ENCODE results near the gene DNAJC10.

Gene DNAJC10

GRCh38 chr2:182784777-182785176, 68.7 kb downstream of the DNAJC10 start:
- DNase-seq (ENCODE audit: low spot score): peak; percentile 15

- no peak for DNase-seq (ENCODE audit: low spot score)
Observed at GRCh38 chr2:182792441-182792840, 76.4 kb downstream of the DNAJC10 start.

- DNase-seq (ENCODE audit: low spot score): no peak
Observed at GRCh38 chr2:182798736-182799135, 82.7 kb downstream of the DNAJC10 start.

- DNase-seq (ENCODE audit: low spot score): no peak
Observed at GRCh38 chr2:182804128-182804527, 88.1 kb downstream of the DNAJC10 start.

GRCh38 chr2:182807319-182807718, 91.3 kb downstream of the DNAJC10 start:
- DNase-seq (ENCODE audit: low spot score): no peak

GRCh38 chr2:182810087-182810486, 94.0 kb downstream of the DNAJC10 start:
- no peak for DNase-seq (ENCODE audit: low spot score)

GRCh38 chr2:182814380-182814779, 98.3 kb downstream of the DNAJC10 start:
- no peak for DNase-seq (ENCODE audit: low spot score)

- no peak for DNase-seq (ENCODE audit: low spot score)
Observed at GRCh38 chr2:182814804-182815203, 98.7 kb downstream of the DNAJC10 start.

GRCh38 chr2:182816866-182817265, 100.8 kb downstream of the DNAJC10 start:
- DNase-seq (ENCODE audit: low spot score): no peak

GRCh38 chr2:182817558-182817957, 101.5 kb downstream of the DNAJC10 start:
- DNase-seq (ENCODE audit: low spot score): no peak

GRCh38 chr2:182818501-182818900, 102.4 kb downstream of the DNAJC10 start:
- no peak for DNase-seq (ENCODE audit: low spot score)

- no peak for DNase-seq (ENCODE audit: low spot score)
Observed at GRCh38 chr2:182818925-182819324, 102.9 kb downstream of the DNAJC10 start.

- no peak for DNase-seq (ENCODE audit: low spot score)
Observed at GRCh38 chr2:182819412-182819811, 103.4 kb downstream of the DNAJC10 start.

GRCh38 chr2:182821182-182821581, 105.1 kb downstream of the DNAJC10 start:
- DNase-seq (ENCODE audit: low spot score): no peak

GRCh38 chr2:182822733-182823132, 106.7 kb downstream of the DNAJC10 start:
- DNase-seq (ENCODE audit: low spot score): no peak

GRCh38 chr2:182824056-182824766, 108.2 kb downstream of the DNAJC10 start:
- no peak for DNase-seq (ENCODE audit: low spot score)

GRCh38 chr2:182824767-182825158, 108.7 kb downstream of the DNAJC10 start:
- no peak for DNase-seq (ENCODE audit: low spot score)

- no peak for DNase-seq (ENCODE audit: low spot score)
Observed at GRCh38 chr2:182826064-182826463, 110.0 kb downstream of the DNAJC10 start.

GRCh38 chr2:182826496-182826895, 110.4 kb downstream of the DNAJC10 start:
- no peak for DNase-seq (ENCODE audit: low spot score)

GRCh38 chr2:182827182-182827879, 111.3 kb downstream of the DNAJC10 start:
- no peak for DNase-seq (ENCODE audit: low spot score)

- DNase-seq (ENCODE audit: low spot score): no peak
Observed at GRCh38 chr2:182831101-182831500, 115.0 kb downstream of the DNAJC10 start.

GRCh38 chr2:182831921-182832320, 115.9 kb downstream of the DNAJC10 start:
- DNase-seq (ENCODE audit: low spot score): no peak

GRCh38 chr2:182833084-182833854, 117.2 kb downstream of the DNAJC10 start:
- no peak for DNase-seq (ENCODE audit: low spot score)
